ENCODE results near the gene RAB11FIP4. TPM values are rescaled to one million over a fixed set of nuclear protein-coding genes. Genes with fewer than 3 reads are reported as not detected.

Gene RAB11FIP4
- total RNA-seq, 1 experiment from 2014 or later, result 10.8 TPM

- Histone ChIP-seq H3K27ac (ENCODE audit: low read length) (no peak overlapping the region), H3K4me3 (ENCODE audit: low read depth in 2 of 2, low read length in 2 of 2) (no peak overlapping the region), H3K4me1 (ENCODE audit: control insufficient read depth, insufficient read depth, low read length) (peaks cover 9% of the 10 kb centered on the region; the same call in 1 of the 2 replicates), H3K27me3 (ENCODE audit: control insufficient read depth, insufficient read depth, low read length) (no peaks in the 10 kb centered on the region), H3K36me3 (ENCODE audit: control insufficient read depth, insufficient read depth, low read length) (no peaks in the 10 kb centered on the region), H3K9me3 (ENCODE audit: control insufficient read depth, insufficient read depth, low read depth, low read length) (no peaks in the 10 kb centered on the region)
- in situ Hi-C loops (cut with HindIII; ENCODE audit: low pct_unique_long_range_greater_than_20kb, low sequenced_read_pairs), result no loop called here
- DNase-seq (ENCODE audit: low read depth, low spot score), result no peak
- intact Hi-C loops (cut with micrococcal nuclease; ENCODE audit: unreplicated experiment), result no loop called here
- no peak for ATAC-seq
- POLR2A ChIA-PET, result no interaction called here
- CTCF ChIA-PET, result interaction anchor here (1.1 kb wide), 1 partner anchor 306 kb away, joined by 4 read pairs; no protein-coding TSS in a partner anchor
- no TSS peak for BruUV-seq (replicated peaks)
- TF ChIP-seq SIN3A (IDR thresholded peaks at IDR 0.05; ENCODE audit: borderline replicate concordance, insufficient read depth, low read depth, low read length) (no peak), POLR2AphosphoS5 (IDR thresholded peaks at IDR 0.05; ENCODE audit: low read depth, low read length) (no peak), REST (IDR thresholded peaks at IDR 0.05; ENCODE audit: insufficient read depth in 1 of 2, low read depth in 2 of 2, low read length in 1 of 2) (no peak), CTCF (IDR thresholded peaks at IDR 0.05) (no peak), TCF7L2 (IDR thresholded peaks at IDR 0.05; ENCODE audit: low read depth, low read length) (no peak)
Observed at GRCh38 chr17:31536451-31536850, 145.0 kb downstream of the RAB11FIP4 start.

- no peak for TF ChIP-seq SIN3A (IDR thresholded peaks at IDR 0.05; ENCODE audit: borderline replicate concordance, insufficient read depth, low read depth, low read length)
- peak; percentile 68 to 73; a peak in 3 of 4 replicates for TF ChIP-seq REST (IDR thresholded peaks at IDR 0.05; ENCODE audit: insufficient read depth in 1 of 2, low read depth in 2 of 2, low read length in 1 of 2)
- H3K27me3 ChIP-seq (ENCODE audit: control insufficient read depth, insufficient read depth, low read length), result no peaks in the 10 kb centered on the region
- H3K4me3 ChIP-seq (ENCODE audit: low read depth in 2 of 2, low read length in 2 of 2), result no peak overlapping the region
- DNase-seq (ENCODE audit: low read depth, low spot score) (no peak), ATAC-seq (no peak)
- in situ Hi-C loops (cut with HindIII; ENCODE audit: low pct_unique_long_range_greater_than_20kb, low sequenced_read_pairs) (no loop called here), intact Hi-C loops (cut with micrococcal nuclease; ENCODE audit: unreplicated experiment) (no loop called here)
- H3K9me3 ChIP-seq (ENCODE audit: control insufficient read depth, insufficient read depth, low read depth, low read length), result no peaks in the 10 kb centered on the region
- BruUV-seq (replicated peaks), result no TSS peak
- H3K27ac ChIP-seq (ENCODE audit: low read length), result no peak overlapping the region
- no peaks in the 10 kb centered on the region for H3K36me3 ChIP-seq (ENCODE audit: control insufficient read depth, insufficient read depth, low read length)
- H3K4me1 ChIP-seq (ENCODE audit: control insufficient read depth, insufficient read depth, low read length), result peaks cover 9% of the 10 kb centered on the region; the same call in 1 of the 2 replicates
- CTCF ChIA-PET, result interaction anchor here (1.1 kb wide), 1 partner anchor 305 kb away, joined by 4 read pairs; no protein-coding TSS in a partner anchor
- POLR2A ChIA-PET, result no interaction called here
Observed at GRCh38 chr17:31537565-31538011, 146.1 kb downstream of the RAB11FIP4 start.
